ENCODE data around the gene LMNTD1. TPM values are rescaled to one million over a fixed set of nuclear protein-coding genes. Genes with fewer than 3 reads are reported as not detected.

The LMNTD1 gene
- total RNA-seq, 1 donor = not detected

- Histone ChIP-seq H3K4me1 (ENCODE audit: insufficient read depth, low read length) (no peaks in the 10 kb centered on the region), H3K27me3 (ENCODE audit: insufficient read depth, low read length) (no peaks in the 10 kb centered on the region), H3K4me3 (ENCODE audit: low read length) (no peak overlapping the region)
These were observed 20.3 kb upstream of the LMNTD1 start for GRCh38 chr12:25573346-25573745.

GRCh38 chr12:25570418-25570817 lies 17.3 kb upstream of the LMNTD1 start:
- H3K9me3 ChIP-seq (ENCODE audit: low read depth, low read length) = no peaks in the 10 kb centered on the region
- no peaks in the 10 kb centered on the region for H3K4me1 ChIP-seq (ENCODE audit: insufficient read depth, low read length)
- no peaks in the 10 kb centered on the region for H3K27me3 ChIP-seq (ENCODE audit: insufficient read depth, low read length)
- no peak overlapping the region for H3K4me3 ChIP-seq (ENCODE audit: low read length)

More at GRCh38 chr12:25573346-25573745, 20.3 kb upstream of the LMNTD1 start:
- no peaks in the 10 kb centered on the region for H3K9me3 ChIP-seq (ENCODE audit: low read depth, low read length)

- no peaks in the 10 kb centered on the region for H3K4me1 ChIP-seq (ENCODE audit: insufficient read depth, low read length)
- no peak overlapping the region for H3K4me3 ChIP-seq (ENCODE audit: low read length)
- no peaks in the 10 kb centered on the region for H3K27me3 ChIP-seq (ENCODE audit: insufficient read depth, low read length)
- H3K9me3 ChIP-seq (ENCODE audit: low read depth, low read length) = no peaks in the 10 kb centered on the region
These were observed 13.3 kb upstream of the LMNTD1 start for GRCh38 chr12:25566202-25566949.

- no peak overlapping the region for H3K4me3 ChIP-seq (ENCODE audit: low read length)
- H3K27me3 ChIP-seq (ENCODE audit: insufficient read depth, low read length) = no peaks in the 10 kb centered on the region
- no peaks in the 10 kb centered on the region for H3K4me1 ChIP-seq (ENCODE audit: insufficient read depth, low read length)
- no peaks in the 10 kb centered on the region for H3K9me3 ChIP-seq (ENCODE audit: low read depth, low read length)
These were observed 5.5 kb upstream of the LMNTD1 start for GRCh38 chr12:25558586-25558985.

- Histone ChIP-seq H3K9me3 (ENCODE audit: low read depth, low read length) (no peaks in the 10 kb centered on the region), H3K27me3 (ENCODE audit: insufficient read depth, low read length) (no peaks in the 10 kb centered on the region), H3K4me3 (ENCODE audit: low read length) (no peak overlapping the region), H3K4me1 (ENCODE audit: insufficient read depth, low read length) (no peaks in the 10 kb centered on the region)
These were observed 4.8 kb upstream of the LMNTD1 start for GRCh38 chr12:25557830-25558436.

GRCh38 chr12:25556153-25556552 lies 3.1 kb upstream of the LMNTD1 start:
- Histone ChIP-seq H3K4me3 (ENCODE audit: low read length) (no peak overlapping the region), H3K9me3 (ENCODE audit: low read depth, low read length) (no peaks in the 10 kb centered on the region), H3K27me3 (ENCODE audit: insufficient read depth, low read length) (peaks cover 4% of the 10 kb centered on the region), H3K4me1 (ENCODE audit: insufficient read depth, low read length) (no peaks in the 10 kb centered on the region)

GRCh38 chr12:25552681-25553080 lies 402 bp downstream of the LMNTD1 start:
- no peaks in the 10 kb centered on the region for H3K9me3 ChIP-seq (ENCODE audit: low read depth, low read length)
- H3K27me3 ChIP-seq (ENCODE audit: insufficient read depth, low read length) = peaks cover 7% of the 10 kb centered on the region
- H3K4me1 ChIP-seq (ENCODE audit: insufficient read depth, low read length) = no peaks in the 10 kb centered on the region
- no peak overlapping the region for H3K4me3 ChIP-seq (ENCODE audit: low read length)

GRCh38 chr12:25550186-25550585 lies 2.9 kb downstream of the LMNTD1 start:
- no peaks in the 10 kb centered on the region for H3K4me1 ChIP-seq (ENCODE audit: insufficient read depth, low read length)
- no peaks in the 10 kb centered on the region for H3K9me3 ChIP-seq (ENCODE audit: low read depth, low read length)
- H3K4me3 ChIP-seq (ENCODE audit: low read length) = no peak overlapping the region
- H3K27me3 ChIP-seq (ENCODE audit: insufficient read depth, low read length) = peaks cover 7% of the 10 kb centered on the region

GRCh38 chr12:25549120-25549519 lies 4.0 kb downstream of the LMNTD1 start:
- Histone ChIP-seq H3K27me3 (ENCODE audit: insufficient read depth, low read length) (peaks cover 7% of the 10 kb centered on the region), H3K4me1 (ENCODE audit: insufficient read depth, low read length) (no peaks in the 10 kb centered on the region)

GRCh38 chr12:25546318-25546717 lies 6.8 kb downstream of the LMNTD1 start:
- H3K27me3 ChIP-seq (ENCODE audit: insufficient read depth, low read length) = peaks cover 4% of the 10 kb centered on the region
- H3K4me3 ChIP-seq (ENCODE audit: low read length) = no peak overlapping the region

More at GRCh38 chr12:25549120-25549519, 4.0 kb downstream of the LMNTD1 start:
- Histone ChIP-seq H3K9me3 (ENCODE audit: low read depth, low read length) (no peaks in the 10 kb centered on the region), H3K4me3 (ENCODE audit: low read length) (no peak overlapping the region)

GRCh38 chr12:25533150-25533549 lies 19.9 kb downstream of the LMNTD1 start:
- Histone ChIP-seq H3K9me3 (ENCODE audit: low read depth, low read length) (no peaks in the 10 kb centered on the region), H3K4me3 (ENCODE audit: low read length) (no peak overlapping the region), H3K27me3 (ENCODE audit: insufficient read depth, low read length) (no peaks in the 10 kb centered on the region), H3K4me1 (ENCODE audit: insufficient read depth, low read length) (no peaks in the 10 kb centered on the region)

More at GRCh38 chr12:25546318-25546717, 6.8 kb downstream of the LMNTD1 start:
- H3K4me1 ChIP-seq (ENCODE audit: insufficient read depth, low read length) = no peaks in the 10 kb centered on the region
- no peaks in the 10 kb centered on the region for H3K9me3 ChIP-seq (ENCODE audit: low read depth, low read length)

- H3K4me3 ChIP-seq (ENCODE audit: low read length) = no peak overlapping the region
- no peaks in the 10 kb centered on the region for H3K9me3 ChIP-seq (ENCODE audit: low read depth, low read length)
- H3K27me3 ChIP-seq (ENCODE audit: insufficient read depth, low read length) = no peaks in the 10 kb centered on the region
- no peaks in the 10 kb centered on the region for H3K4me1 ChIP-seq (ENCODE audit: insufficient read depth, low read length)
These were observed 21.5 kb downstream of the LMNTD1 start for GRCh38 chr12:25531502-25532052.

- no peaks in the 10 kb centered on the region for H3K9me3 ChIP-seq (ENCODE audit: low read depth, low read length)
These were observed 23.3 kb downstream of the LMNTD1 start for GRCh38 chr12:25529738-25530137.

GRCh38 chr12:25526778-25527177 lies 26.3 kb downstream of the LMNTD1 start:
- H3K27me3 ChIP-seq (ENCODE audit: insufficient read depth, low read length) = no peaks in the 10 kb centered on the region
- no peaks in the 10 kb centered on the region for H3K4me1 ChIP-seq (ENCODE audit: insufficient read depth, low read length)
- no peak overlapping the region for H3K4me3 ChIP-seq (ENCODE audit: low read length)
- H3K9me3 ChIP-seq (ENCODE audit: low read depth, low read length) = no peaks in the 10 kb centered on the region

More at GRCh38 chr12:25529738-25530137, 23.3 kb downstream of the LMNTD1 start:
- Histone ChIP-seq H3K4me3 (ENCODE audit: low read length) (no peak overlapping the region), H3K27me3 (ENCODE audit: insufficient read depth, low read length) (no peaks in the 10 kb centered on the region), H3K4me1 (ENCODE audit: insufficient read depth, low read length) (no peaks in the 10 kb centered on the region)

- no peaks in the 10 kb centered on the region for H3K27me3 ChIP-seq (ENCODE audit: insufficient read depth, low read length)
- no peak overlapping the region for H3K4me3 ChIP-seq (ENCODE audit: low read length)
These were observed 28.7 kb downstream of the LMNTD1 start for GRCh38 chr12:25524366-25524765.

More at GRCh38 chr12:25524366-25524765, 28.7 kb downstream of the LMNTD1 start:
- H3K9me3 ChIP-seq (ENCODE audit: low read depth, low read length) = no peaks in the 10 kb centered on the region
- H3K4me1 ChIP-seq (ENCODE audit: insufficient read depth, low read length) = no peaks in the 10 kb centered on the region

All from mononuclear cell (primary cell).